HEK293 (cell line): ENCODE results near the gene GGTA1.

Experiments used
- CTCF ChIA-PET: fragments of 350-600 bp; formaldehyde crosslinking; extraction: SDS; loops from one replicate; lab custom pipeline; 2021; ENCODE audit warnings: antibody characterized with exemption; lab: Yijun Ruan, JAX
- POLR2A ChIA-PET: fragments of 300-600 bp; formaldehyde crosslinking; extraction: SDS; loops from one replicate; lab custom pipeline; 2020; ENCODE audit warnings: antibody characterized with exemption, inconsistent platforms; lab: Yijun Ruan, JAX
- H3K27ac ChIP-seq: fragments of 200-500 bp; sonication (Bioruptor generic); 2 replicates; pipeline ENCODE4 v1.5.1; 2014; ENCODE audit warnings: low read depth, low read length, control low read depth, inconsistent platforms; ENCODE audit errors: extremely low read depth
- H3K36me3 ChIP-seq, 2 experiments: fragments of 200-500 bp in 1 of 2; sonication (Bioruptor generic) in 1 of 2; 1 replicate in 1 of 2; 2 replicates in 1 of 2; pipeline ENCODE4 v1.5.1; 2014 to 2017; ENCODE audit warnings: inconsistent platforms in 2 of 2, low read length in 2 of 2; ENCODE audit not compliant: control insufficient read depth in 2 of 2, insufficient read depth in 1 of 2
- H3K4me1 ChIP-seq: fragments of 200-500 bp; sonication (Bioruptor generic); 2 replicates; pipeline ENCODE4 v1.5.1; 2014; ENCODE audit warnings: mild to moderate bottlenecking, low read length, inconsistent platforms; ENCODE audit not compliant: control insufficient read depth, insufficient read depth
- H3K4me3 ChIP-seq: 2 replicates; pipeline ENCODE4 v1.5.1; 2011; ENCODE audit warnings: low read depth, mild to moderate bottlenecking, control low read depth, low read length, moderate library complexity
- H3K9me3 ChIP-seq: fragments of 200-500 bp; sonication (Bioruptor generic); 2 replicates; pipeline ENCODE4 v1.5.1; 2014; ENCODE audit warnings: low read depth, low read length, inconsistent platforms; ENCODE audit not compliant: control insufficient read depth, insufficient read depth
- ELK4 ChIP-seq: IDR thresholded peaks from 2 replicates; pipeline ENCODE4 v1.6.1; 2011; ENCODE audit warnings: mild to moderate bottlenecking, low read depth, low read length, borderline replicate concordance
- GLIS2 ChIP-seq: fragments of 450-650 bp; formaldehyde crosslinking; IDR thresholded peaks from 2 replicates; pipeline ENCODE4 v1.5.1; 2016; ENCODE audit warnings: missing biosample characterization, missing genetic modification characterization
- PRDM6 ChIP-seq: fragments of 450-650 bp; formaldehyde crosslinking; IDR thresholded peaks from 2 replicates; pipeline ENCODE4 v1.5.1; 2017; ENCODE audit warnings: missing biosample characterization, missing genetic modification characterization
- ZBTB21 ChIP-seq: fragments of 450-650 bp; formaldehyde crosslinking; IDR thresholded peaks from 2 replicates; pipeline ENCODE4 v1.5.1; 2017; ENCODE audit warnings: missing biosample characterization, missing genetic modification characterization
- ZEB2 ChIP-seq: fragments of 450-650 bp; formaldehyde crosslinking; IDR thresholded peaks from 2 replicates; pipeline ENCODE4 v1.5.1; 2016; ENCODE audit warnings: missing biosample characterization, missing genetic modification characterization
- ZNF114 ChIP-seq: fragments of 450-650 bp; formaldehyde crosslinking; IDR thresholded peaks from 2 replicates; pipeline ENCODE4 v1.5.0; 2017; ENCODE audit warnings: missing biosample characterization, missing genetic modification characterization
- ZNF174 ChIP-seq: fragments of 450-650 bp; formaldehyde crosslinking; IDR thresholded peaks from 2 replicates; pipeline ENCODE4 v1.5.0; 2017; ENCODE audit warnings: missing biosample characterization, mild to moderate bottlenecking, missing genetic modification characterization
- ZNF248 ChIP-seq: fragments of 450-650 bp; formaldehyde crosslinking; IDR thresholded peaks from 2 replicates; pipeline ENCODE4 v1.5.1; 2017; ENCODE audit warnings: missing biosample characterization, missing genetic modification characterization
- ZNF302 ChIP-seq: fragments of 450-650 bp; formaldehyde crosslinking; IDR thresholded peaks from 2 replicates; pipeline ENCODE4 v1.5.1; 2016; ENCODE audit warnings: missing biosample characterization, missing genetic modification characterization, low read depth
- ZNF350 ChIP-seq: fragments of 450-650 bp; formaldehyde crosslinking; IDR thresholded peaks from 2 replicates; pipeline ENCODE4 v1.5.0; 2017; ENCODE audit warnings: missing biosample characterization, mild to moderate bottlenecking, missing genetic modification characterization
- ZNF354C ChIP-seq: fragments of 450-650 bp; formaldehyde crosslinking; IDR thresholded peaks from 2 replicates; pipeline ENCODE4 v1.5.1; 2016; ENCODE audit warnings: missing biosample characterization, missing genetic modification characterization, low read depth, borderline replicate concordance
- ZNF362 ChIP-seq: fragments of 450-650 bp; formaldehyde crosslinking; IDR thresholded peaks from 2 replicates; pipeline ENCODE4 v1.5.1; 2016; ENCODE audit warnings: missing biosample characterization, missing genetic modification characterization
- ZNF37A ChIP-seq: fragments of 450-650 bp; IDR thresholded peaks from 2 replicates; pipeline ENCODE4 v1.5.1; 2018; ENCODE audit warnings: missing biosample characterization, missing genetic modification characterization
- ZNF549 ChIP-seq: fragments of 450-650 bp; IDR thresholded peaks from 2 replicates; pipeline ENCODE4 v1.5.1; 2018; ENCODE audit warnings: missing biosample characterization, missing genetic modification characterization, mild to moderate bottlenecking, inconsistent platforms, moderate library complexity
- ZNF621 ChIP-seq: fragments of 450-650 bp; formaldehyde crosslinking; IDR thresholded peaks from 2 replicates; pipeline ENCODE4 v1.5.1; 2017; ENCODE audit warnings: missing biosample characterization, missing genetic modification characterization
- ZNF658 ChIP-seq: fragments of 450-650 bp; formaldehyde crosslinking; IDR thresholded peaks from 2 replicates; pipeline ENCODE4; 2016; ENCODE audit warnings: missing biosample characterization, missing genetic modification characterization
- ZNF677 ChIP-seq: fragments of 450-650 bp; IDR thresholded peaks from 2 replicates; pipeline ENCODE4 v1.5.0; 2018; ENCODE audit warnings: missing biosample characterization, mild to moderate bottlenecking, missing genetic modification characterization, moderate library complexity
- ZNF692 ChIP-seq: fragments of 450-650 bp; formaldehyde crosslinking; IDR thresholded peaks from 2 replicates; pipeline ENCODE4 v1.5.1; 2016; ENCODE audit warnings: missing biosample characterization, missing genetic modification characterization
- ZSCAN4 ChIP-seq: fragments of 450-650 bp; formaldehyde crosslinking; IDR thresholded peaks from 2 replicates; pipeline ENCODE4 v1.5.1; 2017; ENCODE audit warnings: missing biosample characterization, missing genetic modification characterization
- ZSCAN5A ChIP-seq: fragments of 450-650 bp; formaldehyde crosslinking; IDR thresholded peaks from 2 replicates; pipeline ENCODE4 v1.5.1; 2016; ENCODE audit warnings: missing biosample characterization, missing genetic modification characterization

The GGTA1 gene

GRCh38 chr9:121484651-121485446, 14.8 kb downstream of the GGTA1 start:
- Histone ChIP-seq H3K4me3 (no peak overlapping the region), H3K27ac (no peak overlapping the region), H3K36me3 (no peaks in the 10 kb centered on the region), H3K9me3 (no peaks in the 10 kb centered on the region), H3K4me1 (no peaks in the 10 kb centered on the region)
- ChIA-PET POLR2A (no interaction called here), CTCF (interaction anchor here (0.6 to 2.2 kb wide), 3 partner anchors 13 to 978 kb away, joined by 3 to 8 read pairs (median 5); no protein-coding TSS in a partner anchor)
- TF ChIP-seq ZNF362 (tag by site-specific recombination): no peak
- TF ChIP-seq ZNF248 (tag by site-specific recombination): no peak
- no peak for TF ChIP-seq ZNF350 (tag by site-specific recombination)
- TF ChIP-seq ZNF549: no peak
- TF ChIP-seq GLIS2 (tag by site-specific recombination): no peak
- TF ChIP-seq ZNF114 (tag by site-specific recombination): no peak

GRCh38 chr9:121483473-121484031, 16.1 kb downstream of the GGTA1 start:
- Histone ChIP-seq H3K4me3 (no peak overlapping the region), H3K4me1 (no peaks in the 10 kb centered on the region), H3K9me3 (no peaks in the 10 kb centered on the region), H3K36me3 (no peaks in the 10 kb centered on the region), H3K27ac (no peak overlapping the region)
- POLR2A ChIA-PET: no interaction called here
- CTCF ChIA-PET: interaction anchor here (1.9 to 2.2 kb wide), 2 partner anchors 14 to 20 kb away, joined by 7 to 8 read pairs; no protein-coding TSS in a partner anchor
- TF ChIP-seq ZNF248 (tag by site-specific recombination): no peak

- no peak overlapping the region for H3K27ac ChIP-seq
- H3K4me3 ChIP-seq: no peak overlapping the region
- no peaks in the 10 kb centered on the region for H3K9me3 ChIP-seq
- no peaks in the 10 kb centered on the region for H3K36me3 ChIP-seq
- CTCF ChIA-PET: interaction anchor here (1.9 to 2.2 kb wide), 2 partner anchors 15 to 20 kb away, joined by 7 to 8 read pairs; no protein-coding TSS in a partner anchor
- POLR2A ChIA-PET: no interaction called here
- no peaks in the 10 kb centered on the region for H3K4me1 ChIP-seq
- TF ChIP-seq ELK4 (no peak), ZNF354C (tag by site-specific recombination) (no peak), PRDM6 (tag by site-specific recombination) (no peak), ZSCAN4 (tag by site-specific recombination) (no peak), ZSCAN5A (no peak), ZNF677 (tag by site-specific recombination) (no peak), ZNF658 (tag by site-specific recombination) (no peak), GLIS2 (tag by site-specific recombination) (no peak), ZNF692 (tag by site-specific recombination) (no peak), ZBTB21 (no peak), ZNF174 (tag by site-specific recombination) (no peak), ZNF621 (tag by site-specific recombination) (no peak), ZNF37A (tag by site-specific recombination) (no peak), ZNF302 (tag by site-specific recombination) (no peak), ZEB2 (tag by site-specific recombination) (no peak)
Observed at GRCh38 chr9:121483049-121483448, 16.6 kb downstream of the GGTA1 start.
